Measurements from ENCODE around the gene PRPSAP1. TPM values are rescaled to one million over a fixed set of nuclear protein-coding genes. Genes with fewer than 3 reads are reported as not detected.
A peak's percentile ranks its signal among the peaks of the same experiment; 100 is the strongest.
"Not testable (repeated sequence)": the region's sequence is repeated elsewhere in the genome, so short reads cannot be mapped to it uniquely, and the experiment has no call there.

PRPSAP1 gene
- total RNA-seq, 1 donor from 2014 or later = 26.7 TPM

DNA sequence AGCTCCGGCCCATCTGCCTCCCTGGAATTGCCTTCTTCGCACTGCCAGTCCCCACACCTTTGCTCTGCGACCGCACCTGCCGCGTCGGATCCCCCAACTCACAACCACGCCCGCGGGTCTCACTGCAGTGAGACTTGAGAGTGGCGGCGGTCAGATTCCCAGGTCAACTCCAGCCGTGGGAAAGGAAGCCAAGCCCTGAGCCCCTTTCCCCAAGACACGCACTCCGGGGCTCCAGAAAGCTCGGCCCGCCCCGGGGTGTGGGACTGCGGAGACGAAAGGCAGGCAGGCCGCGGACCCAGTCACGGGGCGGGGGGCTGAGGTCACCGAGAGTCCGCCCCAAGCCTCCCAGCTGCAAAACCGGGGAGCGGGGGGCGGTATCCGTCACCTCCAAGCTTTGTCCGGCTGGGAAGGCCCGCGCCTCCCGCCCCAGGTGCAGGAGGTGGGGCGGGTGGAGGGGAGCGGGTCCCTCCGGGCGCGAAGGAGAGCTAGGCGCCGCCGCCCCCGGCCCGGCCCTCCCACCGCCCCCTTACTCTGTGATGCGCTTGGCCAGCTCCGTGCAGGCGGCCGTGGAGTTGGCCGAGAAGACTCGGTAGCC lies 615 bp downstream of the PRPSAP1 start:
- TF ChIP-seq, protein P1, sequence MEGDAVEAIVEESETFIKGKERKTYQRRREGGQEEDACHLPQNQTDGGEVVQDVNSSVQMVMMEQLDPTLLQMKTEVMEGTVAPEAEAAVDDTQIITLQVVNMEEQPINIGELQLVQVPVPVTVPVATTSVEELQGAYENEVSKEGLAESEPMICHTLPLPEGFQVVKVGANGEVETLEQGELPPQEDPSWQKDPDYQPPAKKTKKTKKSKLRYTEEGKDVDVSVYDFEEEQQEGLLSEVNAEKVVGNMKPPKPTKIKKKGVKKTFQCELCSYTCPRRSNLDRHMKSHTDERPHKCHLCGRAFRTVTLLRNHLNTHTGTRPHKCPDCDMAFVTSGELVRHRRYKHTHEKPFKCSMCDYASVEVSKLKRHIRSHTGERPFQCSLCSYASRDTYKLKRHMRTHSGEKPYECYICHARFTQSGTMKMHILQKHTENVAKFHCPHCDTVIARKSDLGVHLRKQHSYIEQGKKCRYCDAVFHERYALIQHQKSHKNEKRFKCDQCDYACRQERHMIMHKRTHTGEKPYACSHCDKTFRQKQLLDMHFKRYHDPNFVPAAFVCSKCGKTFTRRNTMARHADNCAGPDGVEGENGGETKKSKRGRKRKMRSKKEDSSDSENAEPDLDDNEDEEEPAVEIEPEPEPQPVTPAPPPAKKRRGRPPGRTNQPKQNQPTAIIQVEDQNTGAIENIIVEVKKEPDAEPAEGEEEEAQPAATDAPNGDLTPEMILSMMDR (IDR thresholded peaks at IDR 0.05) = no peak
- CTCF ChIA-PET = interaction anchor here (0.8 to 3.8 kb wide), 4 partner anchors 32 to 154 kb away, joined by 3 to 23 read pairs (median 8); partner anchors contain the start of gene SPHK1
- peak overlapping the region; percentile 94 for H3K4me3 Mint-ChIP-seq
- H3K4me1 Mint-ChIP-seq = peaks cover 23% of the 10 kb centered on the region
- no peaks in the 10 kb centered on the region for H3K27me3 Mint-ChIP-seq
- ATAC-seq (ENCODE audit: low read depth) = no peak
- H3K27ac Mint-ChIP-seq = peak overlapping the region; percentile 63
- no peaks in the 10 kb centered on the region for H3K9me3 Mint-ChIP-seq
- POLR2A ChIA-PET = interaction anchor here (0.6 to 2.0 kb wide), 9 partner anchors 9 to 573 kb away, joined by 3 to 29 read pairs (median 4); partner anchors contain the start of genes SPHK1, SRP68 and ST6GALNAC2
- no peak for DNase-seq
- intact Hi-C loops (cut with micrococcal nuclease) = loop anchor here (5.0 kb wide), 2 partner anchors 374 to 496 kb away; partner anchors contain the start of genes JMJD6, METTL23 and WBP2
- H3K36me3 Mint-ChIP-seq (ENCODE audit: low read depth) = peaks cover 5% of the 10 kb centered on the region

DNA sequence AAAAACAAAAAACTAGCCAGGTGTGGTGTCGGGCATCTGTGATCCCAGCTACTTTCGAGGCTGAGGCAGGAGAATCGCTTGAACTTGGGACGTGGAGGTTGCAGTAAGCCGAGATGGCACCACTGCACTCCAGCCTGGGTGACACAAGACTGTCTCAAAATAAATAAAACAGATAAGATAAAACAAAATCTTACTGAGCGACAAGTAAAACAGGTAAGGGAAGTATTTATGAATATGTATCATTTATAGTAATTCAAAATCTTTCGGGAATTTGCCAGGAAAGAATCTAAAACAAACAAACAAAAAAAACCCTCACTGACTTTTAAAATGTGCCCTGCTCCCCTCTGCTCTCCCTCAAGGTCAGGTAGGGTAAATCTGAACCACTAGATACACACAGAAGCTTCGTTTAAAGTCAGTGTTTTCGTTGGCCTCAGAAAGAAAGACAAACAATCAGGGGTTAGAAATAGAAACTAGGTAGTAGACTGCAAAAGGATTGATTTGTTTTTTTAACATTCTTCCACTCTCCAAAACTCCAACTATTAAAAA lies 2.1 kb downstream of the PRPSAP1 start:
- Mint-ChIP-seq H3K4me1 (peaks cover 18% of the 10 kb centered on the region), H3K36me3 (ENCODE audit: low read depth) (peaks cover 15% of the 10 kb centered on the region), H3K27me3 (no peaks in the 10 kb centered on the region), H3K9me3 (no peaks in the 10 kb centered on the region), H3K4me3 (peak overlapping the region; percentile 94), H3K27ac (no peak overlapping the region)
- intact Hi-C loops (cut with micrococcal nuclease) = loop anchor here (5.0 kb wide), 2 partner anchors 376 to 494 kb away; partner anchors contain the start of genes JMJD6, METTL23 and WBP2
- DNase-seq = no peak
- POLR2A ChIA-PET = interaction anchor here (0.6 to 1.3 kb wide), 2 partner anchors 72 to 108 kb away, joined by 4 to 5 read pairs; no protein-coding TSS in a partner anchor
- CTCF ChIA-PET = interaction anchor here (0.7 to 3.8 kb wide), 2 partner anchors 33 to 72 kb away, joined by 3 to 23 read pairs; partner anchors contain the start of gene SPHK1
- TF ChIP-seq, protein P1 (IDR thresholded peaks at IDR 0.05) = no peak
- no peak for ATAC-seq (ENCODE audit: low read depth)

DNA sequence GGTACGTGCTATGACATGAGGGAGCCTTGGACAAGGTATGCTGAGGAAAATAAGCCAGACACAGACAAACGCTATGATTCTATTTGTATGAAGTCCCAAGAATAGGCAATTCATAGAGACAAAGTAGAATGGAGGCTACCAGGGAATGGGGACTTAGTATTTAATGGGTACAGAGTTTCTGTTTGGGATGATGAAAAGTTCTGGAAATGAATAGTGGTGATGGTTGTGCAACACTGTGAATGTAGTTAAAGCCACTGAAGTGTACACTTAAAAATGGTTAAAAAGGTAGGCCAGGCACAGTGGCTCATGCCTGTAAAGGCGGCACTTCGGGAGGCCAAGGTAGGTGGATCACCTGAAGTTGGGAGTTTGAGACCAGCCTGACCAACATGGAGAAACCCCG lies 3.3 kb downstream of the PRPSAP1 start:
- Mint-ChIP-seq H3K27me3 (no peaks in the 10 kb centered on the region), H3K36me3 (ENCODE audit: low read depth) (peaks cover 26% of the 10 kb centered on the region), H3K4me3 (no peak overlapping the region), H3K27ac (no peak overlapping the region), H3K4me1 (peaks cover 18% of the 10 kb centered on the region), H3K9me3 (no peaks in the 10 kb centered on the region)
- intact Hi-C loops (cut with micrococcal nuclease) = loop anchor here (5.0 kb wide), 2 partner anchors 377 to 493 kb away; partner anchors contain the start of genes JMJD6, METTL23 and WBP2
- ChIA-PET CTCF (no interaction called here), POLR2A (no interaction called here)
- TF ChIP-seq, protein P1 (IDR thresholded peaks at IDR 0.05) = no peak
- ATAC-seq (ENCODE audit: low read depth) = no peak
- DNase-seq = no peak

DNA sequence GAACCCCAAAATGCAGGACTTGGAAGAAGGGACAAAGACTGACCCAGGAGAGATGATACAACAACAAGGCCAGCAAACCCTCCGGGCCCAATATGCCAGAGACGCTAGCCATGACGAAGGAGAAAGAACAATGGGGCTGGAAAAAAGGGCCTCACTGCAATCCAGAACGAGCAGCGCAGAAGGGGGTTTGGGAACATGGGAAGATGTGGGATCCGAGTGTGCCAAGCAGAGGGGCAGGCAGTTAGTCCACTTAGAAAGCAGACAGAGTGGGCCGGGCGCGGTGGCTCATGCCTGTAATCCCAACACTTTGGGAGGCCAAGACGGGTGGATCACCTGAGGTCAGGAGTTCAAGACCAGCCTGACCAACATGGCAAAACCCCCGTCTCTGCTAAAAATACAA lies 6.8 kb downstream of the PRPSAP1 start:
- POLR2A ChIA-PET = interaction anchor here (0.6 kb wide), 1 partner anchor 1783 kb away, joined by 3 read pairs; no protein-coding TSS in a partner anchor
- H3K4me3 Mint-ChIP-seq; H3K9me3 Mint-ChIP-seq; H3K27me3 Mint-ChIP-seq; DNase-seq; H3K27ac Mint-ChIP-seq; H3K4me1 Mint-ChIP-seq; intact Hi-C loops (cut with micrococcal nuclease); CTCF ChIA-PET; ATAC-seq (ENCODE audit: low read depth): not testable (repeated sequence)
- H3K36me3 Mint-ChIP-seq (ENCODE audit: low read depth) = peaks cover 44% of the 10 kb centered on the region

DNA sequence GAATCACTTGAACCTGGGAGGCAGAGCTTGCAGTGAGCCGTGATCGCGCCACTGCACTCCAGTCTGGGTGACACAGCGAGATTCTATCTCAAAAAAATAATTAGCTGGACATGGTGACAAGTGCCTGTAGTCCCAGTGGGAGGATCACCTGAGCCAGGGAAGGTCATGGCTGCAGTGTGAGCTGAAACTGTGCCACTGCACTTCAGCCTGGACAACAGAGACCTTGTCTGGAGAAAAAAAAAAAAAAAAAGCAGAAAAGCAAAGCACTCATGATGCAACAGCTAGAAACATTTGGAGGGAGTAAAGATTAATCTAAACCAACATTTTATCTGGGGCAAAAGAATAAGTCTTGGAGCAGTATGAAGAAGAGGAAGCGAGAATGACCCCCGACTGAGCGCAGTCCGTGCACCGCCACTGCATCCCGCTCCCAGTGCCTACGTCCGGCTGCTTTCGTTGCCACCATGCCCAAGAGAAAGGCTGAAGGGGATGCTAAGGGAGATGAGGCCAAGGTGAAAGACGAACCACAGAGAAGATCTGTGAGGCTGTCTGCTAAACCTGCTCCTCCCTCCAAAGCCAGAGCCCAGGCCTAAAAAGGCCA lies 8.2 kb downstream of the PRPSAP1 start:
- ATAC-seq (ENCODE audit: low read depth) = no peak
- H3K27me3 Mint-ChIP-seq = no peaks in the 10 kb centered on the region
- H3K4me3 Mint-ChIP-seq = no peak overlapping the region
- H3K9me3 Mint-ChIP-seq = no peaks in the 10 kb centered on the region
- H3K4me1 Mint-ChIP-seq = no peaks in the 10 kb centered on the region
- H3K27ac Mint-ChIP-seq = no peak overlapping the region
- TF ChIP-seq, protein P1 (IDR thresholded peaks at IDR 0.05) = no peak
- peaks cover 49% of the 10 kb centered on the region for H3K36me3 Mint-ChIP-seq (ENCODE audit: low read depth)
- CTCF ChIA-PET = no interaction called here
- POLR2A ChIA-PET = interaction anchor here (0.7 kb wide), 2 partner anchors 103 to 1067 kb away, joined by 6 to 7 read pairs; no protein-coding TSS in a partner anchor
- intact Hi-C loops (cut with micrococcal nuclease) = no loop called here
- no peak for DNase-seq
